MG63 (cell line): Measurements from ENCODE around the gene KSR2. TPM values are rescaled to one million over a fixed set of nuclear protein-coding genes. Genes with fewer than 3 reads are reported as not detected.
"Not testable (repeated sequence)": the region's sequence is repeated elsewhere in the genome, so short reads cannot be mapped to it uniquely, and the experiment has no call there.

Source experiments
- DNase-seq: peaks from one replicate; pipeline ENCODE4 v3.0.0-alpha.2; 2020
- H3K27me3 ChIP-seq: fragments of 250-450 bp; sonication (Bioruptor Pico); 2 replicates; pipeline ENCODE4 v1.5.1; 2020; ENCODE audit warnings: mild to moderate bottlenecking, moderate library complexity
- H3K36me3 ChIP-seq: fragments of 250-450 bp; sonication (Bioruptor Pico); 2 replicates; pipeline ENCODE4 v1.5.1; 2020; ENCODE audit warnings: mild to moderate bottlenecking, moderate library complexity
- H3K4me3 ChIP-seq: fragments of 250-450 bp; sonication (Bioruptor Pico); 2 replicates; pipeline ENCODE4 v1.5.1; 2020; ENCODE audit warnings: mild to moderate bottlenecking, moderate library complexity
- H3K9me3 ChIP-seq: fragments of 250-450 bp; sonication (Bioruptor Pico); 2 replicates; pipeline ENCODE4 v1.5.1; 2020; ENCODE audit warnings: mild to moderate bottlenecking, moderate library complexity
- total RNA-seq: library from RNA; depleted of rRNA; stranded (reverse); fragments of >200 nt; shearing (Covaris generic); gene quantifications from 2 replicates; pipeline ENCODE4 v1.2.3, GENCODE V29; 2014; ENCODE audit warnings: low replicate concordance

The KSR2 gene
- total RNA-seq, 1 experiment from 2014 or later = not detected

DNA sequence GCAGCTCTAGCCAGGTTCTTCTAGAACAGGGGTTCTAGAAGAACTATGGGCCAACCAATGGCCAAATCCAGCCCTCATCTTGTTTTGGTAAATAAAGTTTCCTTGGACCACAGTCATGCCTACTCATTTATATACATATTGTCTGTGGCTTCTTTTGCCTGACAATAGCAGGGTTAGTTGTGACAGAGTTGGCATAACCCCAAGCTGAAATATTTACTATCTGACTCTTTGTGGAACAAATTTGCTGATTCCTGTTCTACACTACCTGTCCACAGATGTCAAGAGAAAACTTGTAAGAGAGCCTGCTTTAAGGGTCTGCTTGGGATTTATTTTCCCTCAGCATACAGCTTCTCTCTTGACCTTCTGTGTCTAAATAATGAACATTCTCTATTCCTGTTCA, 289.0 kb downstream of the KSR2 start:
- Histone ChIP-seq H3K9me3 (no peaks in the 10 kb centered on the region), H3K4me3 (no peak overlapping the region), H3K27me3 (no peaks in the 10 kb centered on the region), H3K36me3 (no peaks in the 10 kb centered on the region)
- no peak for DNase-seq

- H3K9me3 ChIP-seq = no peaks in the 10 kb centered on the region
- no peak overlapping the region for H3K4me3 ChIP-seq
- H3K27me3 ChIP-seq = no peaks in the 10 kb centered on the region; the same call in 1 of the 2 replicates
- no peak for DNase-seq
- no peaks in the 10 kb centered on the region for H3K36me3 ChIP-seq
Measured at GRCh38 chr12:117674763-117675162, 294.0 kb downstream of the KSR2 start.

DNA sequence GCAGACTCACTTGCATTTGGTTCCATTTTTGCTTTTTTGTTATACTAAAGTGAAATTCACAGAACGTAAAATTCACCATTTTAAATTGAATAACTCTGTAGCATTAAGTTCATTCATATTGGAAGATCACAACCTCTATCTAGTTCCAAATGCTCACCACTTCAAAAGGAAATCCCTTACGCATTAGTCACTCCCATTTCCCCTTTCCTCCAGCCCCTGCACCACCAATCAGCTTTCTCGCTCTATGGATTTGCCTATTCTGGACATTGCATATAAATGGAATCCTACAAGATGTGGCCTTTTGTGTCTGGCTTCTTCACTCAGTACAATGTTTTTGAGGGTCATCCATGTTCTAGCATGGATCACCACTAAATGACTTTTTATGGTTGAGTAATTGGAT, 294.5 kb downstream of the KSR2 start:
- Histone ChIP-seq H3K9me3 (no peaks in the 10 kb centered on the region), H3K27me3 (no peaks in the 10 kb centered on the region; the same call in 1 of the 2 replicates), H3K4me3 (no peak overlapping the region), H3K36me3 (no peaks in the 10 kb centered on the region)
- peak; percentile 13 for DNase-seq

- DNase-seq = peak; percentile 32
- H3K36me3 ChIP-seq = no peaks in the 10 kb centered on the region
- H3K27me3 ChIP-seq = no peaks in the 10 kb centered on the region; the same call in 1 of the 2 replicates
- no peak overlapping the region for H3K4me3 ChIP-seq
- H3K9me3 ChIP-seq = no peaks in the 10 kb centered on the region
Measured at GRCh38 chr12:117671734-117672133, 297.1 kb downstream of the KSR2 start.

GRCh38 chr12:117664169-117664568, 304.6 kb downstream of the KSR2 start:
- H3K36me3 ChIP-seq = no peaks in the 10 kb centered on the region
- H3K27me3 ChIP-seq = no peaks in the 10 kb centered on the region
- no peak overlapping the region for H3K4me3 ChIP-seq
- no peak for DNase-seq
- H3K9me3 ChIP-seq = no peaks in the 10 kb centered on the region

DNA sequence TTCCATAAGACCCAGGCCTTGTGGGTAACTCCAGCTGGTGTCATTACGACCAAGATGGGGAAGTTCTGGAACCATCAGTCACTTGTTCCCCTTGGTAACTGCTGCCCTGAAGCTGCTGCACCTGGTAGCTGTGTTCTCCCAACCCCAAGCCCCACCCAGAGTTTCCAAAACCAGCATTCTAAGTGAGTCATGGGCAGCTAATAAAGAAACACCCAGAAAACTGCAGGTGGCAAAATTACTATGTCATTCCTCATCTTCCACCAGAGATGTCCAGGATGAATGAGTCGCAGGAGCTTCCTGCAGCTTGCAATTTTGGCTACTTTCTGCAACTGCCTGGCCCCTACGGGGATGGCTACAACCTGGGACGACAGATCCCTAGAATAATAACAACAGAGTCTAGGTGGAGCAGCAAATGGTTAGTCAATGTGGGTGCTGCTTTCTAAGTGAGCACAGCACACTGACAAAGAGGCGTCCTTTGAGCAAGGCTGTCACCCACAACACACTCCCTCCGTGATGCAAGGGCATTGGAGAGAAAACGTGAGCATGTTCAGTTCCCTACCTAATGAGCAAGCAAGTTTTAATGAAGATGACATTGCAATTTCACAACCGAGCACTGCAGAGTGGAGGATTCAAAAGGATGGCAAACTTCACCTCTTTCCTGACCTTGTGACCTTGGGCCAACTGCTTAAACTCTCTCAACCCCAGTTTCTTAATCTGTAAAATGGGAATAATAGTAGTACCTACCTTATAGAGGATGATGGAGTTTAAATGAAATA, 306.0 kb downstream of the KSR2 start:
- Histone ChIP-seq H3K4me3 (no peak overlapping the region), H3K36me3 (no peaks in the 10 kb centered on the region), H3K27me3 (no peaks in the 10 kb centered on the region), H3K9me3 (no peaks in the 10 kb centered on the region)
- DNase-seq = peak; percentile 26

DNA sequence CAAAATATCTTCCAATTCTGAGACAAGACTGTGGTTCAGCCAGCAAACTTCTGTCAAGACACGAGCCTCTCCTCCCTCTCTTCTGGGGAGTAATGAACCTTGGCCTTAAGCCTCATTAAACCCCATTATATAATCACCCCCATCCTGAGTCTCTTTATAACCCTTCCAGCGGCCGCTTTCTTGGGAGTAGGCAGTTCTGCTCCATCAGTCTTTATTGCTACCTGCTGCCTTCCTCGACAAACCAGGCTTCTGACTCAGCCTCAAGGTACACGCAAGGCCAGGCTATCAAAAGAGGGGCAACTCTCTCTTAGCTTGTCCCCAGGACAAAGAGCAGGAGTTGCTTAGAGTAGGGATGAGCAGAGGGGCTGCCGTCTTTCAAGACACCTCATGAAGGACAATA, 306.6 kb downstream of the KSR2 start:
- H3K9me3 ChIP-seq = no peaks in the 10 kb centered on the region
- H3K36me3 ChIP-seq = no peaks in the 10 kb centered on the region
- no peak overlapping the region for H3K4me3 ChIP-seq
- no peaks in the 10 kb centered on the region for H3K27me3 ChIP-seq
- DNase-seq = no peak

- no peak for DNase-seq
- no peak overlapping the region for H3K4me3 ChIP-seq
- H3K36me3 ChIP-seq = no peaks in the 10 kb centered on the region
- no peaks in the 10 kb centered on the region for H3K27me3 ChIP-seq
- no peaks in the 10 kb centered on the region for H3K9me3 ChIP-seq
Measured at GRCh38 chr12:117661471-117661870, 307.3 kb downstream of the KSR2 start.

DNA sequence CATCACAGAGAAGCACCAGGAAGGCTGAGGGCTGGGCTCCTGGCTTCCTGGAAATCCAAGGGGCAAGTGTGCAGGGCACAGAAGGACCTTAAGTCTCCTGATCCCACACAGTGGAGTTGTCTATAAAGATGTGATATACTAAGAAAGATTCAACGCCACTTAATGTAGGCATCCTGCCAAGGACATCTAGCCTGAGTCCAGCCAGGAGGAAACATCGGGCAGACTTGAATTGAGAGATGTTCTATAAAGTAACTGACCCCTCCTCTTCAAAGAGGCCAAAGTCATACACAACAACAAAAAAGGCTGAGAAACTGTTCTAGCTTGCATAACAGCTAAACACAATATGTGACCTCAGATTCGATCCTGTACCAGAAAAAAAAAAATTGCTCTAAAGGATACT, 307.9 kb downstream of the KSR2 start:
- no peak for DNase-seq
- Histone ChIP-seq H3K9me3 (no peaks in the 10 kb centered on the region), H3K4me3 (no peak overlapping the region), H3K27me3 (no peaks in the 10 kb centered on the region), H3K36me3 (no peaks in the 10 kb centered on the region)

GRCh38 chr12:117658226-117658625, 310.6 kb downstream of the KSR2 start:
- H3K36me3 ChIP-seq = no peaks in the 10 kb centered on the region
- H3K4me3 ChIP-seq = no peak overlapping the region
- no peak for DNase-seq
- H3K27me3 ChIP-seq = no peaks in the 10 kb centered on the region
- H3K9me3 ChIP-seq = no peaks in the 10 kb centered on the region

- H3K4me3 ChIP-seq = no peak overlapping the region
- DNase-seq = no peak
- H3K27me3 ChIP-seq = no peaks in the 10 kb centered on the region
Measured at GRCh38 chr12:117649796-117650195, 319.0 kb downstream of the KSR2 start.

DNA sequence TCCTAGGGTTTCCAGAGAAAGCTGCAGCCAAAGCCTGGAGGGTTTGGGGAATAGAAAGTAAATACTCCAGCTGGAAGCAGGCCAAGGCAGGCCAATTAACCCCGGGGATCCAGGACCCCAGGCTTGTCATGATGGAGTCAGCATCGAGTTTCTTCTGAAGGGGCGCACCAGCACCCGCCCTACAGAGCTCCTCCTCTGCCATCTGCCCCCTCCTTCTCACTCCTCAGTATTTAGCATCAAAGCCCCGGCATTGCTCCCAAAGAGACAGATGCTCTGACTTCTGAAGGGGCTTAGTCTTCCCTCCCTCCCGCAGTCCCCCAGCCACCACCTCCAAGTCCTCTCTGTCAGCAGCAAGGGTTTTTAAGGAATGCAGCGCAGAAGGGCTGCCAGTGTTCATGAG, 322.3 kb downstream of the KSR2 start:
- Histone ChIP-seq H3K27me3 (no peaks in the 10 kb centered on the region), H3K36me3 (no peaks in the 10 kb centered on the region), H3K9me3 (no peaks in the 10 kb centered on the region), H3K4me3 (no peak overlapping the region)
- no peak for DNase-seq

More at GRCh38 chr12:117649796-117650195, 319.0 kb downstream of the KSR2 start:
- Histone ChIP-seq H3K9me3 (no peaks in the 10 kb centered on the region), H3K36me3 (no peaks in the 10 kb centered on the region)

GRCh38 chr12:117645473-117645872, 323.3 kb downstream of the KSR2 start:
- Histone ChIP-seq H3K4me3 (no peak overlapping the region), H3K27me3 (no peaks in the 10 kb centered on the region), H3K36me3 (no peaks in the 10 kb centered on the region), H3K9me3 (no peaks in the 10 kb centered on the region)
- no peak for DNase-seq

DNA sequence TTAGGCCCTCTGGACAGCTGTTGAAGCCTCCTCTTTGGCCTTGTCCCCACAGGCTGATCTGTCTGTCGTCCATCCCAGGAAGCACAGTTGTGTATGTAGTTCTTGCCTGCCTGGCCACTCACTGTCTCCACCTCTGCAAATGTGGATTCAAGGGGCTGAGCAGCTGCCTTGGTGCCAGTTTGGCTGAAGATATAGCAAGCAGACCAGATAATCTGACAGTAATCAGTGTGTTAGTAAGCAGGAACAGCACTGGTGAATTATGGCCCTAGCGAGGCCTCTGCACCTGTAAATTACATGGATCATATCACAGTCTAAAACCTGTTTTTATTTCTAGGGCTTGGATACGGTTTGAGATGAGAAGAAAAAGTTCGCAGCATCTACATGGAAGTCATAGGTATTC, 324.8 kb downstream of the KSR2 start:
- DNase-seq = no peak
- H3K36me3 ChIP-seq = no peaks in the 10 kb centered on the region
- no peaks in the 10 kb centered on the region for H3K27me3 ChIP-seq
- no peak overlapping the region for H3K4me3 ChIP-seq
- no peaks in the 10 kb centered on the region for H3K9me3 ChIP-seq

- H3K4me3 ChIP-seq = no peak overlapping the region
Measured at GRCh38 chr12:117641885-117642284, 326.9 kb downstream of the KSR2 start.

GRCh38 chr12:117640511-117640910, 328.3 kb downstream of the KSR2 start:
- Histone ChIP-seq H3K27me3 (no peaks in the 10 kb centered on the region), H3K4me3 (no peak overlapping the region), H3K9me3 (no peaks in the 10 kb centered on the region), H3K36me3 (no peaks in the 10 kb centered on the region)
- DNase-seq = no peak

More at GRCh38 chr12:117641885-117642284, 326.9 kb downstream of the KSR2 start:
- no peaks in the 10 kb centered on the region for H3K9me3 ChIP-seq
- no peaks in the 10 kb centered on the region for H3K27me3 ChIP-seq
- no peaks in the 10 kb centered on the region for H3K36me3 ChIP-seq
- DNase-seq = no peak

- Histone ChIP-seq H3K27me3 (no peaks in the 10 kb centered on the region), H3K4me3 (no peak overlapping the region), H3K9me3 (no peaks in the 10 kb centered on the region), H3K36me3 (no peaks in the 10 kb centered on the region)
- DNase-seq = no peak
Measured at GRCh38 chr12:117629454-117629853, 339.3 kb downstream of the KSR2 start.

DNA sequence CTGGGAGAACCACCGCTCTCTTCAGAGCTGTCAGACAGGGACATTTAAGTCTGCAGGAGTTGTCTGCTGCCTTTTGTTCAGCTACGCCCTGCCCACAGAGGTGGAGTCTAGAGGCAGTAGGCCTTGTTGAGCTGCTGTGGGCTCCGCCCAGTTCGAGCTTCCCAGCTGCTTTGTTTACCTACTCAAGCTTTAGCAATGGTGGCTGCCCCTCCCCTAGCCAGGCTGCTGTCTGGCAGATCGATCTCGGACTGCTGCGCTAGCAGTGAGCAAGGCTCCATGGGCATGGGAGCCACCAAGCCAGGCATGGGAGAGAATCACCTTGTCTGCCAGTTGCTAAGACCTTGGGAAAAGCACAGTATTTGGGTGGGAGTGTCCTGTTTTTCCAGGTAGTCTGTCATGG, 340.1 kb downstream of the KSR2 start:
- not testable (repeated sequence) for H3K36me3 ChIP-seq, H3K27me3 ChIP-seq, H3K9me3 ChIP-seq, H3K4me3 ChIP-seq, DNase-seq
